Activated CD8-positive, alpha-beta memory T cell treated with anti-CD3 and anti-CD28 coated beads, Interleukin-2, amount 10 ng/mL, durations not matched to agents 7 days and 5 days (primary cell): ENCODE results near the gene AVL9. TPM values are rescaled to one million over a fixed set of nuclear protein-coding genes. Genes with fewer than 3 reads are reported as not detected.
"Not testable (repeated sequence)": the region's sequence is repeated elsewhere in the genome, so short reads cannot be mapped to it uniquely, and the experiment has no call there.

ENCODE experiments used
- ATAC-seq: fragments of 150-1000 bp; cut with Tn5 transposase; one replicate; pipeline ENCODE4 v1.10.0; 2021; ENCODE audit warnings: moderate library complexity
- CTCF ChIA-PET: fragments of 350-600 bp; sonication (Branson Sonifier 250); formaldehyde crosslinking; loops from one replicate; lab custom pipeline; 2021; ENCODE audit warnings: antibody characterized with exemption; lab: Charles Lee
- DNase-seq: peaks from one replicate; pipeline ENCODE4 v3.0.0-alpha.2; 2020
- H3K27ac Mint-ChIP-seq: one replicate; pipeline ENCODE4 v1.8.0; 2021; ENCODE audit warnings: mild to moderate bottlenecking, mixed read lengths
- H3K27me3 Mint-ChIP-seq: one replicate; pipeline ENCODE4 v1.8.0; 2021; ENCODE audit warnings: mixed read lengths
- H3K36me3 Mint-ChIP-seq: one replicate; pipeline ENCODE4 v1.8.0; 2021; ENCODE audit warnings: mild to moderate bottlenecking, mixed read lengths
- H3K4me1 Mint-ChIP-seq: one replicate; pipeline ENCODE4 v1.8.0; 2021; ENCODE audit warnings: mixed read lengths
- H3K4me3 Mint-ChIP-seq: one replicate; pipeline ENCODE4 v1.8.0; 2021; ENCODE audit warnings: mild to moderate bottlenecking, moderate library complexity, mixed read lengths
- H3K9me3 Mint-ChIP-seq: one replicate; pipeline ENCODE4 v1.8.0; 2022; ENCODE audit warnings: low read depth, mixed read lengths
- total RNA-seq, 2 experiments: library from RNA; stranded (reverse); gene quantifications; one replicate each; pipeline ENCODE4 v1.2.3, GENCODE V29; 2021

Gene AVL9
- total RNA-seq, 2 experiments from 2014 or later, result 36.1 to 42.2 TPM

GRCh38 chr7:32591938-32592337 is 96.6 kb downstream of the AVL9 start:
- Mint-ChIP-seq H3K4me1 (peaks cover 27% of the 10 kb centered on the region), H3K4me3 (no peak overlapping the region), H3K27ac (no peak overlapping the region), H3K36me3 (peaks cover 10% of the 10 kb centered on the region), H3K9me3 (no peaks in the 10 kb centered on the region), H3K27me3 (no peaks in the 10 kb centered on the region)
- DNase-seq, result no peak
- ATAC-seq, result no peak
- CTCF ChIA-PET, result no interaction called here

GRCh38 chr7:32592701-32593100 is 97.4 kb downstream of the AVL9 start:
- H3K4me3 Mint-ChIP-seq, result no peak overlapping the region
- no peak for DNase-seq
- H3K36me3 Mint-ChIP-seq, result peaks cover 3% of the 10 kb centered on the region
- no peak for ATAC-seq
- H3K27me3 Mint-ChIP-seq, result no peaks in the 10 kb centered on the region
- H3K4me1 Mint-ChIP-seq, result peaks cover 20% of the 10 kb centered on the region
- no peaks in the 10 kb centered on the region for H3K9me3 Mint-ChIP-seq
- no peak overlapping the region for H3K27ac Mint-ChIP-seq
- CTCF ChIA-PET, result no interaction called here

DNA sequence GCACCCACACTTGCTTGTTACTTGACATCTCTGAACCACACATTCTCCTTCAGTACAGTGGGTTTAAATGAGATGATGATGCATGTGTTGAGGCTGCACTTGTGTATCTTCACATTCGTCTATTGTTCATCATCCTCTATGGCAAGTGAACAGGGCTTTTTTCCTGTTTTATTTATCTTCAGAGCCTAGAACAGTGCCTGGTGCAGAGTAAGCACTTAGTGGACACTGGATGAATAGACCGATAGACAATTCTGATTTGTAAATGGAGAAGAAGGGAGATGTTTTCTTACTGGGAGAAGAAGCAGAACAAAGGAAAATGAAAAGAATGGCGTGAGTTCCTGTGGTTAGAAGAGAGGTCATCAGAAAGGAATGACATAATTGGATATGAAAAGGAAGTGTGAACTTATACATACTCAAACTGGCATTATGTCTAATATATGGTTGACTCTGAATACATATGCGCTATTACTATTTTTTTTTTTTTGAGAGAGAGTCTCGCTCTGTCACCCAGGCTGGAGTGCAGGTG is 99.7 kb downstream of the AVL9 start:
- CTCF ChIA-PET, result no interaction called here
- H3K4me3 Mint-ChIP-seq, result no peak overlapping the region
- no peak for ATAC-seq

GRCh38 chr7:32601196-32601595 is 105.9 kb downstream of the AVL9 start:
- H3K36me3 Mint-ChIP-seq, CTCF ChIA-PET: not testable (repeated sequence)

More for the DNA sequence above, 99.7 kb downstream of the AVL9 start:
- Mint-ChIP-seq H3K36me3 (no peaks in the 10 kb centered on the region), H3K9me3 (no peaks in the 10 kb centered on the region), H3K27me3 (peaks cover 8% of the 10 kb centered on the region), H3K4me1 (no peaks in the 10 kb centered on the region), H3K27ac (no peak overlapping the region)
- no peak for DNase-seq

DNA sequence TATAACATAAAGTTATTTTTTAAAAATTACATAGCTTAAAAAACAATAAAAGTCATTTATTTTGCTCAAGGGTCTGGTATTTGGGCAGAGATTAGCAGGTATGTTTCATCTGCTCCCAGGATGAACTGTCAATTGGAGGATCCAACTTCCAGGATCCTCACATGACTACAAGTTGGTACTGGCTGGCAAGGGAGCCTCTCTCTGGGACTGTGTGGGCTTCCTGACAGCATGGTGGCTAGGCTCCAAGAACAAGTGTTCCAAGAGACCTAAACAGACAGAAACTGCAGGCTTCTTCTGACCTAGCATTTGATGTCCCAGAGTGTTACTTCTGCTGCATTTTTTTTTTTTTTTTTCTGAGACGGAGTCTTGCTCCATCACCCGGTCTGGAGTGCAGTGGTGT is 107.2 kb downstream of the AVL9 start:
- CTCF ChIA-PET, result no interaction called here
- Mint-ChIP-seq H3K4me3 (no peak overlapping the region), H3K27ac (no peak overlapping the region), H3K9me3 (peaks cover 3% of the 10 kb centered on the region), H3K36me3 (peaks cover 2% of the 10 kb centered on the region), H3K4me1 (no peaks in the 10 kb centered on the region), H3K27me3 (peaks cover 8% of the 10 kb centered on the region)
- DNase-seq, result no peak
- ATAC-seq, result no peak

More at GRCh38 chr7:32601196-32601595, 105.9 kb downstream of the AVL9 start:
- not testable (repeated sequence) for ATAC-seq, H3K27ac Mint-ChIP-seq, H3K4me3 Mint-ChIP-seq, H3K27me3 Mint-ChIP-seq, DNase-seq, H3K9me3 Mint-ChIP-seq, H3K4me1 Mint-ChIP-seq

DNA sequence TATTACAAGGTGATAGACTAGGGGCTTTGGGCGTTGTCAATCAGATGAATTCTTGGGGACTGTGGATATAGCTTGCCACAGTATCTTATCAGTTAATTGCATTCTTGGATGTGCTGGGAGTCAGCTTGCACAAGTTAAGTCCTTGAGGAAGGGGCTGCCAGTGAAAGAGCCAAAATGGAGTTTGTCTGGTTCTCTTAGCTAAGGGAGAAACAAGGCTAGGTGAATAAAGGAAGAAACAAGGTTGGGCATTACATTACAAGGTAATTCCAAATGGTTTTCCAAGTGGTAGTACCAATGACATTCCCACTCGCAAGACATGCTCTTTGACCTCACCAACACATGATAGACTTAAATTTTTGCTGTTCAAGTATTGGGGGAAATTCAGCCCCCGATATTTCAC is 108.2 kb downstream of the AVL9 start:
- H3K27me3 Mint-ChIP-seq, H3K27ac Mint-ChIP-seq, H3K4me3 Mint-ChIP-seq, CTCF ChIA-PET, H3K9me3 Mint-ChIP-seq, H3K4me1 Mint-ChIP-seq, ATAC-seq, H3K36me3 Mint-ChIP-seq, DNase-seq: not testable (repeated sequence)

DNA sequence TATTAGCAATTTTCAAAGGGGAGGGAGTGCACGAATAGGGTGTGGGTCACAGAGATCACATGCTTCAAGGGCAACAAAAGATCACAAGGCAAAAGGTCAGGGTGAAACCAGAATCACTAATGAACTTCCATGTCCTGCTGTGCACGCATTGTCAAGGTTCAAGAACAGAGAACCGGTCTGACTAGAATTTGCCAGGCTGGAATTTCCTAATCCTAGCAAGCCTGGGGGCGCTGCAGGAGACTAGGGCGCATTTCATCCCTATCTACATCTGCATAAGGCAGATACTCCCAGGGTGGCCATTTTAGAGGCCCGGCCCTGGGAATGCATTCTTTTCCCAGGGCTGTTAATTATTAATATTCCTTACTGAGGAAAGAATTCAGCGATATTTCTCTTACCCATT is 108.8 kb downstream of the AVL9 start:
- H3K4me1 Mint-ChIP-seq, H3K4me3 Mint-ChIP-seq, CTCF ChIA-PET, H3K27ac Mint-ChIP-seq, H3K36me3 Mint-ChIP-seq, H3K27me3 Mint-ChIP-seq, H3K9me3 Mint-ChIP-seq, ATAC-seq, DNase-seq: not testable (repeated sequence)

DNA sequence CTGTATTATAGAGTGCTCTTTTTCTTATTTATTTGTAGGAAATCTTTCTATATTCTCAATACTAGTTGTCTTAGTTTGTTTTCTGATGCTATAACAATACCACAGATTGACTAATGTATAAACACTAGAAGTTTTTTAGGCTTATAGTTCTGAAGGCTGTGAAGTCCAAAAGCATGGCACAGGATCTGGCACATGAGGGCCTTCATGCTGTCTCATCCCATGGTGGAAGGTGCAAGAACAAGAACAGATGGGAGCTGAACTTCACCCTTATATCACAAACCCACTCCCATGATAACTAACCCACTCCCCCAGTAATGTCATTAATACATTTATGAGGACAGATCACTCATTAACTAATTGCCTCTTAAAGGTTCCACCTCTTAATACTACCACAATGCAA is 109.7 kb downstream of the AVL9 start:
- DNase-seq, result no peak
- CTCF ChIA-PET, result no interaction called here
- Mint-ChIP-seq H3K4me1 (no peaks in the 10 kb centered on the region), H3K27me3 (no peaks in the 10 kb centered on the region), H3K36me3 (peaks cover 2% of the 10 kb centered on the region), H3K9me3 (peaks cover 3% of the 10 kb centered on the region), H3K4me3 (no peak overlapping the region), H3K27ac (no peak overlapping the region)
- ATAC-seq, result no peak

GRCh38 chr7:32609463-32609862 is 114.2 kb downstream of the AVL9 start:
- DNase-seq (no peak), ATAC-seq (no peak)
- Mint-ChIP-seq H3K27ac (no peak overlapping the region), H3K4me3 (no peak overlapping the region), H3K4me1 (no peaks in the 10 kb centered on the region), H3K27me3 (no peaks in the 10 kb centered on the region), H3K9me3 (peaks cover under 1% of the 10 kb centered on the region), H3K36me3 (no peaks in the 10 kb centered on the region)
- CTCF ChIA-PET, result no interaction called here

DNA sequence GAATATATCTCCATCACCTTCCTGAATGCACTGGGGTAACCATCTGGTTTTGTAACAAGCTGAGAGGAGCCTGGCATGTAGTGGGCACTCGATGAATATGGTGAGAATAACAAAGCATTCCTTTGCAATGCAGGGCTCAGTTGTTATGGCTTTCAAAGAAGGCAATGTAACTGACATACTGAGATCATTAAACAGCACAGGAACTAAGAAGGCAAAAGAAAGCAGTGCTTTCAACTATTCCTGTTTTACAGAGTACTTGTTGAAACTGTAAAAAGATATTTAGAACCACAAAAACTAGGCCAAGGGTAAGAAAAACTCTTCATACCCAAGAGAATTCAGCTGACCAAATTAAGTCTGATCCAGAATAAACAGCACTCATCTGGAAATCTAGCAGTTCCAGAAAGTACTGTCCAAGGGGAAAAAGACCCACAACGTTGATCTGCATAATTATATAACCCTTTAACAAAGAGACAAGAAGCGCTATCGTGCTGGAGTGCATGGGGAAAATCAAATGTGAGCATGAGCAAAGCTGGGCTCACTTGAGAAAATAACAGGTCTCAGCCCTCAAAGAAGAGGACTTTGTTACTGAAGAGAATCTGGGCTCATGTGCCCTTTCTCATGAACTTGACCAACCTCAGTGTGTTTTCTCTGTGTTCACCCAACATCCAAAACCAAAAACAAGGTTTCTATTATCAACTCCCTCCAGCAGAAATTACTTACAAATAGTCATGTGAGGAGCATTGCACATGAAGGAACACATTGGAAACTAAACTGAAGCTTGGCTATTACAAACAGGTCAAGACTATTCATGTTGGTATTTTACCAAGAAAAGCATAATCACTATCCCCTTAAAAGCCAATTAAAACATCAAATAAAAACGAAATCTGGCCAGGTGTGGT is 116.2 kb downstream of the AVL9 start:
- Mint-ChIP-seq H3K9me3 (peaks cover 1% of the 10 kb centered on the region), H3K4me1 (no peaks in the 10 kb centered on the region), H3K36me3 (no peaks in the 10 kb centered on the region), H3K27ac (no peak overlapping the region), H3K4me3 (no peak overlapping the region), H3K27me3 (no peaks in the 10 kb centered on the region)
- DNase-seq (no peak), ATAC-seq (no peak)
- CTCF ChIA-PET, result no interaction called here

DNA sequence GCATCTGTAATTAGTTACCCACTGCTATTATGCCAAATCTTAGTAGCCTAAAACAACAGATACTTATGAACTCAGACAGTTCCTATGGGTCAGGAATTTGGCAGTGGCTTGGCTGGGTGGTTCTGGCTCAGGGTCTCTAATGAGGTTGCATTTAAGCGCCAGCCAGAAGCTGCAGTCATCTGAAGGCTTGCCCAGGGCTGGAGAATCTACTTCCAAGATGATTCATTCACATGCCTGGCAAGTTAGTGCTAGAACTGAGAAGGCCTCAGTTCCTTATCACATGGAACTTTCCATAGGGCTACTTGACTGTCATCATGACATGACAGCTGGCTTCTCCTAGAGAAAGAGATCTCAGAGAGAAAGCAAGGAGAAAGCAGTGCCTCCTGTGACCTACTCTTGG is 121.3 kb downstream of the AVL9 start:
- no peak overlapping the region for H3K4me3 Mint-ChIP-seq
- H3K27me3 Mint-ChIP-seq, result peaks cover 3% of the 10 kb centered on the region
- no peak for DNase-seq
- H3K36me3 Mint-ChIP-seq, result no peaks in the 10 kb centered on the region
- no peak overlapping the region for H3K27ac Mint-ChIP-seq
- H3K4me1 Mint-ChIP-seq, result no peaks in the 10 kb centered on the region
- no peak for ATAC-seq
- CTCF ChIA-PET, result no interaction called here
- H3K9me3 Mint-ChIP-seq, result peaks cover 1% of the 10 kb centered on the region

- no peak for DNase-seq
- CTCF ChIA-PET, result no interaction called here
- peaks cover 8% of the 10 kb centered on the region for H3K27me3 Mint-ChIP-seq
- H3K36me3 Mint-ChIP-seq, result no peaks in the 10 kb centered on the region
- H3K9me3 Mint-ChIP-seq, result peaks cover 1% of the 10 kb centered on the region
- H3K27ac Mint-ChIP-seq, result no peak overlapping the region
- H3K4me1 Mint-ChIP-seq, result no peaks in the 10 kb centered on the region
- ATAC-seq, result no peak
- no peak overlapping the region for H3K4me3 Mint-ChIP-seq
Measured at GRCh38 chr7:32618470-32618869, 123.2 kb downstream of the AVL9 start.

- H3K4me3 Mint-ChIP-seq, result no peak overlapping the region
- ATAC-seq, result no peak
- no peaks in the 10 kb centered on the region for H3K36me3 Mint-ChIP-seq
- H3K27me3 Mint-ChIP-seq, result peaks cover 8% of the 10 kb centered on the region
- CTCF ChIA-PET, result no interaction called here
- no peak for DNase-seq
- H3K27ac Mint-ChIP-seq, result no peak overlapping the region
- no peaks in the 10 kb centered on the region for H3K4me1 Mint-ChIP-seq
- H3K9me3 Mint-ChIP-seq, result peaks cover 1% of the 10 kb centered on the region
Measured at GRCh38 chr7:32618987-32619386, 123.7 kb downstream of the AVL9 start.

GRCh38 chr7:32619416-32619815 is 124.1 kb downstream of the AVL9 start:
- H3K27ac Mint-ChIP-seq, H3K9me3 Mint-ChIP-seq, H3K4me1 Mint-ChIP-seq, CTCF ChIA-PET, DNase-seq, H3K36me3 Mint-ChIP-seq, H3K4me3 Mint-ChIP-seq, ATAC-seq, H3K27me3 Mint-ChIP-seq: not testable (repeated sequence)
